GM12878 (cell line): Measurements from ENCODE around the gene TM7SF2.

ENCODE experiments used
- BMI1 ChIP-seq: fragments of 450-650 bp; IDR thresholded peaks from 2 replicates; pipeline ENCODE4 v1.6.1; 2016; ENCODE audit warnings: mild to moderate bottlenecking, moderate library complexity, borderline replicate concordance
- EP300 ChIP-seq, 2 experiments: fragments of 150-350 bp in 1 of 2; IDR thresholded peaks; 2 replicates each; pipeline ENCODE4 v1.6.1; 2011 to 2012; ENCODE audit warnings: low read depth in 2 of 2, low read length in 2 of 2, borderline replicate concordance in 1 of 2, improper control_type of control experiment in 1 of 2, inconsistent platforms in 1 of 2; ENCODE audit not compliant: control insufficient read depth in 1 of 2
- RAD21 ChIP-seq: IDR thresholded peaks from 2 replicates; pipeline ENCODE4 v1.6.1; 2011; ENCODE audit warnings: mild to moderate bottlenecking, low read depth, low read length, moderate library complexity; ENCODE audit not compliant: insufficient read depth
- RCOR1 ChIP-seq: conservative IDR thresholded peaks from 2 replicates; pipeline ENCODE4 v1.6.1; 2012; ENCODE audit warnings: low read depth, low read length, improper control_type of control experiment
- TF ChIP-seq, protein P1 (sequence below): fragments of 450-650 bp; IDR thresholded peaks from 2 replicates; pipeline ENCODE4 v1.6.1; 2016; ENCODE audit warnings: mild to moderate bottlenecking, moderate library complexity, borderline replicate concordance
- TF ChIP-seq, protein P2 (sequence below): IDR thresholded peaks from 2 replicates; pipeline ENCODE4 v1.6.1; 2012; ENCODE audit warnings: low read length, inconsistent platforms
- TF ChIP-seq, protein P3 (sequence below), 3 experiments: IDR thresholded peaks in 2 of 3; conservative IDR thresholded peaks in 1 of 3; 2 replicates each; pipeline ENCODE4 v1.5.1; 2011; ENCODE audit warnings: low read depth in 3 of 3, low read length in 3 of 3, mild to moderate bottlenecking in 3 of 3, control low read depth in 2 of 3, moderate library complexity in 2 of 3, inconsistent platforms in 1 of 3, mixed read lengths in 1 of 3; ENCODE audit not compliant: control insufficient read depth in 2 of 3, insufficient read depth in 1 of 3; ENCODE audit errors: extremely low read depth in 1 of 3
- TF ChIP-seq, protein P4 (sequence below): IDR thresholded peaks from 2 replicates; pipeline ENCODE4 v1.6.1; 2012; ENCODE audit warnings: low read depth, low read length, improper control_type of control experiment

DNA sequence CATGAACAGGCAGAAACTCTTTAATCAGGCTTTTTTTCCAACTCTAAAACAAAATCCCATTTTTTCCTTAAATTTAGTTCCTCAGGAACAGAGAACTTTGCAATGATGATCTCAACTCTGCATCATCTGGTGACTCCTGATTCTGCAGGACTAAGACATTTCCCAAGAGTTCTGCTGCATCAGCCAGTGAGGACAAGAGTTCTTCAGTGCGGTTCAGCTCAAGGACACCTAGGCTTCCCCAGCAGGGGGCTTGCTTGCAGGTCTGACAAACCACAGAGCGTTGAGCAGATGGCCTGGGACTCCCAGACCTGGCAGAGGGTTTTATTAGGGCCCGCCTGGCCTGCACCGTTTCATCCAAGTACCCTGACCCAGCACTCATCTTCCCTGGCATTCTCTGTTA, 34.2 kb upstream of the TM7SF2 start:
- TF ChIP-seq, protein P1, sequence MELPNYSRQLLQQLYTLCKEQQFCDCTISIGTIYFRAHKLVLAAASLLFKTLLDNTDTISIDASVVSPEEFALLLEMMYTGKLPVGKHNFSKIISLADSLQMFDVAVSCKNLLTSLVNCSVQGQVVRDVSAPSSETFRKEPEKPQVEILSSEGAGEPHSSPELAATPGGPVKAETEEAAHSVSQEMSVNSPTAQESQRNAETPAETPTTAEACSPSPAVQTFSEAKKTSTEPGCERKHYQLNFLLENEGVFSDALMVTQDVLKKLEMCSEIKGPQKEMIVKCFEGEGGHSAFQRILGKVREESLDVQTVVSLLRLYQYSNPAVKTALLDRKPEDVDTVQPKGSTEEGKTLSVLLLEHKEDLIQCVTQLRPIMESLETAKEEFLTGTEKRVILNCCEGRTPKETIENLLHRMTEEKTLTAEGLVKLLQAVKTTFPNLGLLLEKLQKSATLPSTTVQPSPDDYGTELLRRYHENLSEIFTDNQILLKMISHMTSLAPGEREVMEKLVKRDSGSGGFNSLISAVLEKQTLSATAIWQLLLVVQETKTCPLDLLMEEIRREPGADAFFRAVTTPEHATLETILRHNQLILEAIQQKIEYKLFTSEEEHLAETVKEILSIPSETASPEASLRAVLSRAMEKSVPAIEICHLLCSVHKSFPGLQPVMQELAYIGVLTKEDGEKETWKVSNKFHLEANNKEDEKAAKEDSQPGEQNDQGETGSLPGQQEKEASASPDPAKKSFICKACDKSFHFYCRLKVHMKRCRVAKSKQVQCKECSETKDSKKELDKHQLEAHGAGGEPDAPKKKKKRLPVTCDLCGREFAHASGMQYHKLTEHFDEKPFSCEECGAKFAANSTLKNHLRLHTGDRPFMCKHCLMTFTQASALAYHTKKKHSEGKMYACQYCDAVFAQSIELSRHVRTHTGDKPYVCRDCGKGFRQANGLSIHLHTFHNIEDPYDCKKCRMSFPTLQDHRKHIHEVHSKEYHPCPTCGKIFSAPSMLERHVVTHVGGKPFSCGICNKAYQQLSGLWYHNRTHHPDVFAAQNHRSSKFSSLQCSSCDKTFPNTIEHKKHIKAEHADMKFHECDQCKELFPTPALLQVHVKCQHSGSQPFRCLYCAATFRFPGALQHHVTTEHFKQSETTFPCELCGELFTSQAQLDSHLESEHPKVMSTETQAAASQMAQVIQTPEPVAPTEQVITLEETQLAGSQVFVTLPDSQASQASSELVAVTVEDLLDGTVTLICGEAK, result no peak
- TF ChIP-seq, protein P2, sequence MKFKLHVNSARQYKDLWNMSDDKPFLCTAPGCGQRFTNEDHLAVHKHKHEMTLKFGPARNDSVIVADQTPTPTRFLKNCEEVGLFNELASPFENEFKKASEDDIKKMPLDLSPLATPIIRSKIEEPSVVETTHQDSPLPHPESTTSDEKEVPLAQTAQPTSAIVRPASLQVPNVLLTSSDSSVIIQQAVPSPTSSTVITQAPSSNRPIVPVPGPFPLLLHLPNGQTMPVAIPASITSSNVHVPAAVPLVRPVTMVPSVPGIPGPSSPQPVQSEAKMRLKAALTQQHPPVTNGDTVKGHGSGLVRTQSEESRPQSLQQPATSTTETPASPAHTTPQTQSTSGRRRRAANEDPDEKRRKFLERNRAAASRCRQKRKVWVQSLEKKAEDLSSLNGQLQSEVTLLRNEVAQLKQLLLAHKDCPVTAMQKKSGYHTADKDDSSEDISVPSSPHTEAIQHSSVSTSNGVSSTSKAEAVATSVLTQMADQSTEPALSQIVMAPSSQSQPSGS, result no peak
- TF ChIP-seq EP300 (IDR thresholded peaks at IDR 0.05; ENCODE audit: borderline replicate concordance in 1 of 2, control insufficient read depth in 1 of 2, low read depth in 2 of 2, low read length in 2 of 2), result no peak
- TF ChIP-seq, protein P3, sequence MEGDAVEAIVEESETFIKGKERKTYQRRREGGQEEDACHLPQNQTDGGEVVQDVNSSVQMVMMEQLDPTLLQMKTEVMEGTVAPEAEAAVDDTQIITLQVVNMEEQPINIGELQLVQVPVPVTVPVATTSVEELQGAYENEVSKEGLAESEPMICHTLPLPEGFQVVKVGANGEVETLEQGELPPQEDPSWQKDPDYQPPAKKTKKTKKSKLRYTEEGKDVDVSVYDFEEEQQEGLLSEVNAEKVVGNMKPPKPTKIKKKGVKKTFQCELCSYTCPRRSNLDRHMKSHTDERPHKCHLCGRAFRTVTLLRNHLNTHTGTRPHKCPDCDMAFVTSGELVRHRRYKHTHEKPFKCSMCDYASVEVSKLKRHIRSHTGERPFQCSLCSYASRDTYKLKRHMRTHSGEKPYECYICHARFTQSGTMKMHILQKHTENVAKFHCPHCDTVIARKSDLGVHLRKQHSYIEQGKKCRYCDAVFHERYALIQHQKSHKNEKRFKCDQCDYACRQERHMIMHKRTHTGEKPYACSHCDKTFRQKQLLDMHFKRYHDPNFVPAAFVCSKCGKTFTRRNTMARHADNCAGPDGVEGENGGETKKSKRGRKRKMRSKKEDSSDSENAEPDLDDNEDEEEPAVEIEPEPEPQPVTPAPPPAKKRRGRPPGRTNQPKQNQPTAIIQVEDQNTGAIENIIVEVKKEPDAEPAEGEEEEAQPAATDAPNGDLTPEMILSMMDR (IDR thresholded peaks at IDR 0.05 in 2 of 3, conservative IDR thresholded peaks at IDR 0.05 in 1 of 3; ENCODE audit: control insufficient read depth in 2 of 3, extremely low read depth in 1 of 3, insufficient read depth in 1 of 3, low read depth in 3 of 3, low read length in 3 of 3), result no peak
- TF ChIP-seq RAD21, result no peak
- no peak for TF ChIP-seq BMI1
- TF ChIP-seq, protein P4, sequence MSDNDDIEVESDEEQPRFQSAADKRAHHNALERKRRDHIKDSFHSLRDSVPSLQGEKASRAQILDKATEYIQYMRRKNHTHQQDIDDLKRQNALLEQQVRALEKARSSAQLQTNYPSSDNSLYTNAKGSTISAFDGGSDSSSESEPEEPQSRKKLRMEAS, result no peak
- TF ChIP-seq RCOR1, result no peak
